HG02571 (cell line): ENCODE results near the gene BAZ1B.
"Not testable (repeated sequence)": the region's sequence is repeated elsewhere in the genome, so short reads cannot be mapped to it uniquely, and the experiment has no call there.

Experiments
- ATAC-seq: cut with Tn5 transposase; IDR thresholded peaks from one replicate; pipeline ENCODE4 v1.9.1; 2021; ENCODE audit warnings: mild to moderate bottlenecking, moderate library complexity; ENCODE audit not compliant: unreplicated experiment

BAZ1B gene

DNA sequence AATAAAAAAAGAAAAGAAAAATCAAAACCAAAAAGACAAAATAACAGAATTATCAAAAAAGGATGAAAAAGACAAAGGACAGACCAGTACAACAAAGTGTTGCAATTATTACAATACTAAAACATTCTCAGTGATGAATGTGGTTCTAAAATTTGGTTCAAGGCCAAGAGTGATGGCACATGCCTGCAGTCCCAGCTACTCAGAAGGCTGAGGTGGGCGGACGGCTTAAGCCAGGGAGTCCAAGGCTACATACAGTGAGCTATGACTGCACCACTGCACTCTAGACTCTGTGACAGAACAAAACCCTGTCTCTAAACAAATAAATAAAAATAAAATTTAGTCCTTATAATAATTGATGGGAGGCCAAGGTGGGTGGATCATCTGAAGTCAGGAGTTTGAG, 14.5 kb downstream of the BAZ1B start:
- ATAC-seq, result no peak

DNA sequence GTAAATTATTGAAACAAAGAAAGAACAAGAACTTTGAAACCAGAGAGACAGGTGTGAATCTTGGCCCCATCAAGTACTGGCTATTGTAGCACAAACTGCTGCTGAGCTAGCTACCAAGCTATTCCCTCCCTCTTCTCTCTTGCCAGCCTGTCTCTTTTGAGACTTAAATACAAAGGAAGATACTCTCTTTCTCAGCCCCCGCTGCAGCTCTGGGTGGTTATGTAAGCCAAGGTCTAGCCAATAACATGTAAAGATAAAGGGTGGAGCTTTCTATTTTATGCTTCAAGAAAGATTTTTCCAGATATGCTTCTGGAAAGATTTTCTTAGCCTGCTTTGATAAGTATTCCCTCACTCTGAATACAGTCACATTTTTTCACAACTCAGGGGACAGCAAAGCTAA, 17.2 kb downstream of the BAZ1B start:
- no peak for ATAC-seq

DNA sequence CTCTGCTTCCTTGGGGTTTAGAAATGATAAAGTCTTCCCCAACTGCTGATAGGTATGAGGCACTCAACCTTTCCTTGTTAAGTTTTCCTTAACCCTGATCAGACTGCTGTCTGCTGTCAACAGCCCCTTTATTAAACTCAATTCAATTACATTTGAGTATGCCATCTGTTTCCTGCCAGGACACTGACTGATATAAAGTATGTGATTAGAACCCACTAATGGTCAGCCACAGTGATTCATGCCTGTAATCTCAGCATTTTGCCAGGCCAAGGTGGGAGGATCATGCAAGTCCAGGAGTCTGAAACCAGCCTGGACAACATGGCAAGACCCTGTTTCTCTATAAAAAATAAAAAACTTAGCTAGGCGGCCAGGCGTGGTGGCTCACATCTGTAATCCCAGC, 18.1 kb downstream of the BAZ1B start:
- no peak for ATAC-seq

DNA sequence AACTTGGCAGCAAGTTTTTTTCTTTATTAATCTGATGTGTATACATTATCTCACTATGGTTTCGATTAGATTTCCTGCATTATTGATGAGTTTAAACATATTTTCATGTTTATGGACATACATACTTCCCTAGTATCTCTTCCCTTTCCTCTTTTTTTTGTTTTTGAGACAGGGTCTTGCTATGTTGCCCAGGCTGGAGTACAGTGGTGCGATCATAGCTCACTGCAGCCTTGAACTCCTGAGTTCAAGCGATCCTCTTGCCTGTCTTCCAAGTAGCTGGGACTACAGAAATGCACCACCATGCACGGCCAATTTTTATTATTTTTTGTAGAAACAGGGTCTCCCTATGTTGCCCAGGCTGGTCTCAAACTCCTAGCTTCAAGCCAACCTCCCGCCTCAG, 18.9 kb downstream of the BAZ1B start:
- ATAC-seq, result no peak

DNA sequence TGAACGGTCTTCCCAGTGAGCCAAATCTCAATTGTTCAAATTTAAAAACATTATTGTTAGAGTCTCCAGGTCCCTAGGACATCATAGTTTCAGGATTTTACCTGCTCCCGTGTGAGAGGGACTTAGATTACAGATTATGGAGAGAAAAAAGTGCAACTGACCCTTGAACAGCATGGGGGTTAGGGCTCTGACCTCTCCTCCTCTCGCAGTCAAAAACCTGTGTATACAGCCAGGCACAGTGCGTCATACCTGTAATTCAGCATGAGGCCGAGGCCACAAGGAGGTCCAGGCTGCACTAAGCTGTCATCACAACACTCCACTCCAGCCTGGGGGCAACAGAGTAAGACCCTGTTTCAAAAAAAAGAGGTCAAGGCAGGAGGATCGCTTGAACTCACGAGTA, 25.5 kb downstream of the BAZ1B start:
- no peak for ATAC-seq

DNA sequence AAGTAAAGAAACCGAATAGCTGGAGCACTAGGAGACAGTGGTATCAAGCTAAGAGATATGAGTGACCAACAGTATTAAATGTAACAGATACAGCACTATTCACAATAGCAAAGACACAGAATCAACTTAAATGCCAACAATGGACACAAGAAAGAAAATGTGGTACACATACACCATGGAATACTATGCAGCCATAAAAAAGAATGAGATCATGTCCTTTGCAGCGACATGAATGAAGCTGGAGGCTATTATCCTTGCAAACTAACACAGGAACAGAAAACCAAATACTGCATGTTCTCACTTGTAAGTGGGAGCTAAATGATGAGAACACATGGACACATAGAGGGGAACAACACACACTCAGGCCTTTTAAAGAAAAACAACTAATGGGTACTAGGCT, 26.6 kb downstream of the BAZ1B start:
- not testable (repeated sequence) for ATAC-seq

DNA sequence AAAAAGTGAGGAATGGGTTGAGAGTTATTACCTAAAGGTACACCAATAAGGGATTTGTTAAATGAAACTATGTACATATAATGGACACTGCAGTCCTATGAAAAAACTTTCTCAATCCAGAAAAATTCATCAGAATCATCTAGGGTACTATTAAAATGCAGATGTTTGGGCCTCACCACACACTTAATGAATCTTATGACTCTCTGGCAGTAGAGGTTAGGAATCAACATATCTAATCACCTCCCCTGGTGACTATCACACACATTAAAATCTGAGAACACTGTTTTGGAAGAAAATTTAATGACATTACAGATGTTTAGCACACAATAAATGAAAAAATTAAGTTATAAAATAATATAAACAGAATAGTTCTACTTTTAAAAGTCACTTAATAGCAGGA, 32.1 kb downstream of the BAZ1B start:
- ATAC-seq, result no peak

DNA sequence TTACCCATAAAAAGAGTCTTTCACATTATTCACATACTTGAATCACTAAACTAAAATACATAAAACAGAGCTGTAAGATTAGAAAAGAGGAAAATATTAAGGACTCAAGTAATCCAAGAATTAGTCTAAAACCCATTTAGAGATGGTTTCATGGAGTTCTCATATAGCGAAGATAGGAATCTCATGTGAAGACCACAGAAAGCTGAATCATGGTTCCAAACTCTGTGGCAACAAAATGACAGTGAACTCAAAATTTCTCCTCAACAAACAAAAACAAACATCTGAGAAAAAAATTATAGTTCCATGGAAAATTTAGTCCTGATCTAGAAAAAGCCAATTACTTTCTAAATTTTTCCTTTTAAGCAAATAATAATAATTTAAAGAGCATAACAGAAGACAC, 34.6 kb downstream of the BAZ1B start:
- ATAC-seq, result no peak

DNA sequence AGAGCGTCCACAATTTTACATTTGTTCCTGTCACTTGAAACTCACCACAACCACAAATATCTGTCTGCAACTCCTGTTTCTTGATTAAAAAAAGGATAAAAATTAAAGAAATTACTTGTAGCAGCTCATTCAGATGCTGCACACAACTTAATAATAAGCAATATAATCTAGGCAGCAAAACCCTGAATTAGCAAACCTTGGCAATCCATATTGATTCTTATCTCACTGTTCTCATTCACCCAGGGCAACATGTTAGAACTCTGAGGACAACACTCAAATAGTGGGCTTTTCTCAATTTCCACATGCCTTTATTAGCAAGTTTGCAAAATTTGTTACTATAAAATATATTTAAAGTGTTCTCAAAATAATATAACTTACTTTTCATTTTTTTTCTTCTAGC, 38.9 kb downstream of the BAZ1B start:
- no peak for ATAC-seq

DNA sequence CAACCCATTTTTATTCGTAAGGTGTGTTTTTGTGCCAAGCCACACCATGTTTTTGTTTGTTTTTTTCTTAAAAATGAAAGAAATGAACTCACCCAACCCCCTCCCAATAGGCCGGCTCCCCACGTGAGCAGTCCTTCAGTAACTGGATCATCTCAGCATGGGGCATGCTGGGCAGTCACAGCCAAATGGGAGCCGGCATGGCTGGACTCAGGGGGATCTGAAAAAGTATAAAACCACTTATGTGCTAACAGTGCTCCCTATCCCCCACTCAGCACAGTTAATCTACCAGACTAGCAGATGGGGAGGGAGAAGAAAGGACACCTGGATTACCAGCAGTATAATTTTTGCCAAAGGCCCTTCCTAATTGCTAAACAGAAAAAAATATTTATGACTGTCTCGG, 39.3 kb downstream of the BAZ1B start:
- no peak for ATAC-seq

DNA sequence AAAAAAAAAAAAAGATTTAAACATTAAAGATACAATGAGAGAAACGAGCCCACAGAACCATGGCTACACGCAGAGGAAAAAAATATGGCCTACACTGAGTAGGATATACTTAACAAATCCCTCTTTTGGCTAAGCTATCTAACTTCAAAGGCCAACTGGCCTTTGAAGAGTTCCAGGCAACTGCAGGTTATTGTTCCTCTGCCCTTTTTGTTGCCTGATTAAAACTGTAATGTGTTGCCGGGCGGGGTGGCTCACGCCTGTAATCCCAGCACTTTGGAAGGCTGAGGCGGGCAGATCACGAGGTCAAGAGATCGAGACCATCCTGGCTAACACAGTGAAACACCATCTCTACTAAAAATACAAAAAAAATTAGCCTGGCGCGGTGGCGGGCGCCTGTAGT, 40.6 kb downstream of the BAZ1B start:
- ATAC-seq, result not testable (repeated sequence)

DNA sequence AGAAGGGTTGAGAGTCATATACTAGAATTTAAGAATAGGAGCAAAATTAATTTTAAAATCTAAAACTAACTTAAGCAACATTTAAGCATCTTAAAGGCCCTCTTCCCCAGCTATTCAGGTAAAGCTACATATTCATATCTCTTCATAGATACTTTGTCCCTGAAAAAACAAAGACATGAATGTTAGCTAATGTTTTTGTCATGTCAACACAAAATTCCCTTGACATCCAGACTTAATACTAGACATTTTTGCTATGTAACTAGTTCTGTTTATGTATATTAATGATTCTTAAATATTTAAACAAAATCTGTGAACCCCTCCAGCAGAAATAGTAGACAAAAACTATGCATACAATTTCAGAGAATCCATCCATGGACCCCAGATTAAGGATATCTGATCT, 43.5 kb downstream of the BAZ1B start:
- ATAC-seq, result no peak

DNA sequence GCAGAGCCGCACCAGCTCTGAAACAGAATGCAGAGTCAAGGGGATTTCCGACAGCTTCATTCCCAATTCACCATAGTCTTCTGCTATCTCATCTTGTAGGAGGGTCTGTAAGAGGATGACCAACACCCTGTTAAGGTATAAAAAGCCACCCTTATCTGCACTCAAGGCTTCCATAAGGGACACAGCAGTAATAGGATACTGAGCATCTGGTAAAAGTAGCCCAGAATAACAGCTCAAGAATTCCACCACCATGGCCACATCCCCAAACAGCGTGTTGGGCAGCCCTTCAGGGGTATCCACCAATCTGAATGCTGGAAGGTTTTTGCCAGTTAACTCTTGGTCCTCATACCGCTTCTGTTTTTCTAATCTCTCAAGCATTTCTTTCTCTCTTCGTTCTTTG, 44.7 kb downstream of the BAZ1B start:
- ATAC-seq, result no peak

DNA sequence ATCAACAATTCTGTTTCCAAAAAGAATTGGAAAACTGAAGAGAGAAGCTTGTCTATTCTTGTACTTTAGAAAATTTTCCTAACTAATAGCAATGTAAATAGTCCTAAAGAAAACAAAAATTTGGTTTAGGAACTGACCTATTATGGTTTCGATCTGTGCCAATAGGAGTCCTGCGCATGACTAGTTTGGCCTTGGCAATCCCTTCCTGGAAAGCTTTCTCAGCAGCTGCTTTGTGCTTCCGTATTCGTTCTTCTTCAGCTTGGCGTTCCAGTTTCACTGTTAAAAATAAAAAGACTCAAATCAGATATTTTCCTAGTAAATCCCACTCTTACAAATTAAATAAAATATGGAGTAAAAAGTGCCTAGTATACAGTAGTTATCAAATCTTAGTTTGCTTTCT, 51.9 kb downstream of the BAZ1B start:
- ATAC-seq, result no peak

DNA sequence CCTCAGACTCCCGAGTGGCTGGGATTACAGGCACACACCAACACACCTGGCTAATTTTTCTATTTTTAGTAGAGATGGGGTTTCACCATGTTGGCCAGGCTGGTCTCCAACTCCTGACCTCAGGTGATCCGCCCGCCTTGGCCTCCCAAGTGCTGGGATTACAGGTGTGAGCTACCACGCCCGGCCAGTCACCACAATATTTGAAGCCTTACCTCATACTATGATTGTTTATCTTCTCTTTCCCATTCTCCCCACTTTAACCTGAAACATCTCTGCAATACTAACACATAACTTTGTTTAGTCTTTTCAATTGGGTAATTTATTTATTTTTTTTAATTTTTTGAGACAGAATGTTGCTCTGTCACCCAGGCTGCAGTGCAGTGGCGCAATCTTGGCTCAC, 55.0 kb downstream of the BAZ1B start:
- not testable (repeated sequence) for ATAC-seq

DNA sequence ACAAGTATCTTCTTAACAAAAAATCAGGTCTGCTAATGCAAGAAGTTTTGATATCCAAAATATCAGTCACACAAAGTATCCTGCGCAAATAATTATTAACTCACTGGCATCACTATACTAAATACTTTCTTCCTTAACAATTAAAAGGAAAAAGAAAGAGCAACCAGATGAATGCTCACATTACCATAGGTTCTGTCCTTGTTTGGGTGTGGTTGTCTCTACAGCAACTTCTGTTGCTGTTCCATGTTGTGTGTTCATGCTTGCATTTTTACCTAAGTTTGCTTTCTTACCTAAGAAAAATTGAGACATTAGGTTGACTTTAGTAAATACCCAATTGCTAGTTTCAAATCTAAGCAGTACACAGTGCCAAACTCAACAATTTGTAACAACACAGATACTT, 56.0 kb downstream of the BAZ1B start:
- no peak for ATAC-seq

DNA sequence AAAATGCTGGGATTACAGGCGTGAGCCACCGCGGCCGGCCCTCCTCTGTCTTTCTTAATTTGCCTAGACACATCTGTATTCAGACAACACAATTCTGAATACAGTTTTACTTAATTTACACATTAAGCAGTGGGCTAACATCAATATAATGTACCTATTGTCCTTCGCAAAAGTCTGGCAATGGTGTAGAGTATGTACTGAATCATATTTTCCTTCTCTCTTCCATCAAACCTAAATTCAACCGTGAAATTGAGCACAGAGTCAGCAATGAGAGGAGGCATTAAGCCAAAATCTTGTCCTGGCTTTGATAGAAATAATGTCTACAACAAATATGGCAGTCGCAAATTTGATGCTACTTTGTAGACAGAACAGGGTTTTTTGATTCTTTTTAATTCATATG, 58.1 kb downstream of the BAZ1B start:
- ATAC-seq, result no peak

DNA sequence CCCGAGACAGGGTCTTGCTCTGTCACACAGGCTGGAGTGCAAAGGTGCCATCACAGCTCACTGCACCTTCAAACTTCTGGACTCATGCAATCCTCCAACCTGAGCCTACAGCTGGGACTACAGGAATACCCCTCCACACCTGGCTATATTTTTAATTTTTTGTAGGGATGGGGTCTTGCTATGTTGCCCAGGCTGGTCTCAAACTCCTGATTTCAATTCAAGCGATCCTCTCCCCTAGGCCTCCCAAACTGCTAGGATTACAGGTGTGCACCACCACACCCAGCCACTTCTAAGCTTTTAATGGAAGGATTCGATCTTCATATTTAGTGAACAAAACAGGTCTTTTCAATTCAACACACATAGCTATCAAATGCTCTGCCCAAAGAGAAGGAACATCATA, 58.8 kb downstream of the BAZ1B start:
- ATAC-seq, result no peak

DNA sequence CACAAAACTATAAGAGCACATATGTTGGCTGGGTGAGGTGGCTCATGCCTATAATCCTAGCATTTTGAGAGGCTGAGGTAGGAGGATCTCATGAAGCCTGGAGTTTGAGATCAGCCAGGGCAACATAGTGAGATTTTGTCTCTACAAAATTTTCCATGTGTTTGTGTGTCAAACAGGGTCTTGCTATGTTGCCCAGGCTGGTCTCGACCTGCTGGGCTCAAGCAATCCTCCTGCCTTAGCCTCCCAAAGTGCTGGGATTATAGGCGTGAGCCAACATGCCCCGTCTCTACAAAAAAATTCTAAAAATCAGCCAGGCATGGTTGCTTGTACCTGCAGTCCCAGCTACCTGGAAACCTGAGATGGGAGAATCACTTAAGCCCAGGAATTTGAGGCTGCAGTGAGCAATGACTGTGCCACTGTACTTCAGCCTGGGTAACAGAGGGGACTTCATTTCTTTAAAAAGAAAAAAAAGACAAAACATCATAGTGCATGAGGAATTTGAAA, 60.3 kb downstream of the BAZ1B start:
- ATAC-seq, result no peak

DNA sequence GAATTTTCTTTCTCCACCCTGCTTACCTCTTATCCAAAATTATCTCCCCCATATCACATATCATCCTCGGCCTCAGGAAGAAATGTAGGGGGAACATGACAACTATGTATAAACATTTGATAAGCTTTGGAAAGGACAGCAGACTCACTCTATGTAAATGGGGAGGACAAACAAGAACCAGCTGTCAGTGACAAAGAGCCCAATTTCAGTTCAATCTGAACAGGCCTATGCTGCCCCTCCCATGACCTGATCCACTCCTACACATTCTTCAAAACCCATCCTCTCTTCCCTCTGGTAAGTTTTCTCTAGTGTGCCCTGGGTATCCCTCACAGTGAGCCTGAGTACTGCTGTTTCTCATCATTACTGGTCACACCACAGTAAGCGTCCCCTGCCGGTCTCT, 67.7 kb downstream of the BAZ1B start:
- no peak for ATAC-seq

DNA sequence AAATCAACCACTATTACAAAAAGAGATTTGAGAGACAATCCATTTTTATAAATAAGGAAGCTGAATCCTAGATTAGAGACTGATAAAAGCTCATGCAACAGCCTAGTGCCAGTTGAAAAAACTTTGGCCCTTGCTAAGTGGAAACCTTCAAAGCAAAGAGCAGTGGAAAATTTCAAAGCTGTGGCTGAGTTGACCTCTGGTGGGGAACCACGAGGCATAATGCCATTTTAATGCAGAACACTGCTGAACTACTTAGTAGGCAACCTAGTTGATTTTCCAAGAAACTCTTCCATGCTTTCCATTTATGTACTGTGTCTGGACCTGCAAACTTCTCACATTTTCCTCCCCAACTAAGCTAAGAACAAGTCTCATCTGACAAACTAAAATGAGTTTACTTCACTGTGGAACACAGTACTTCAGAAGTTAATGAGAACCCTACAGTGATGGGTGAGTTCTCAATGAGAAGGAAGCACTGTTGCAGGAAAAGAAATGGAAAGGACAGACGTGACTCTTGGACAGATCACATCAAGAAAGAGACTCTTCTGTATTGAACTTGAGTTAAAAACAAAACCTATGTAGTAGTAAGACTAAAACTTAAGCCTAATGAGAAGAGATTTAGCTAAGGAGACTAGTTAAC, 69.0 kb downstream of the BAZ1B start:
- ATAC-seq, result no peak

DNA sequence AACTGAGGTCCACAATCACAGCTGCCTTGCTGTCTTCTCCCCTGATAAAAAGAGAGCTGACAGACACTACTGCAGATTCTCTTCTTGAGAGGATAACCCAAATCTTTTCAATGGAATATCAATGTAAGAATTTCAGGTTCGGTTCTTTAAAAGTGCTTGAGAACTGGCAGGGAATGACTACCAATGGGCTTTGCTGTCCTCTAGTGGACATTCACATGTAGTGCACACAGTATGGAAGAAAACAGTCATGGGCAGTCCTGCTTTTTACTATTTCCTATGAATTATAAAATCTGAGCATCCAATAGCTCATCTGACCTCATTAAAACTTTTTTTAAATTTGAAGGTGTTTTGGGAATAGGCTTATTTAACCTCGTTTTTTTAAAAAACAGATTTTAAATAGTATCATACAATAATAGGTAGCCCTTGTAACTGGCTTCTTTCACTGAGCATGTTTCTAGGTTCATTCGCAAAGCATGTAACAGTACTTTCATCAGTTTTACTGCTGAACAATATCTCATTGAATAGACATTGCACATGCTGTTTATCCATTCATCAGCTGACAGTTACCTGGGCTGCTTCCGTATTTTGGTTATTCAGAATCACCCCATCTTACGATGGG, 70.2 kb downstream of the BAZ1B start:
- no peak for ATAC-seq

DNA sequence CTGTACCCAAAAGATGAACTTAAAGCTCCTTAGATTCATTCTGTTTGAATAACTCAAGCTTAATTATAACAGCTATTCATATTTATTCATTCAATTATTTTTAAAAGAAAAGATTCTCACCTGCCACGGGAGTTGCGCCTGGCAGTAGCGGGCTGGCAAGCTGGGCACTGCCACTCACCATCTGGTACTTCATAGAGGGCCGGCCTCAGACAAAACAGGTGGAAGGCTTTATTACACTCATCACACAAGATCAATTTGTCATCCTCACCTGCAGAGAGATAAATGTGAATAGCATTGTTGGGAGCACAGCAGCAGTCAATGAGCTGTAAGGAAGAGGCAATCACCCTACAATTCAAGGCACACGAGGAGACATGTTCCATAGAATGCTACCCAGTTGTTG, 72.7 kb downstream of the BAZ1B start:
- no peak for ATAC-seq
